Measurements from ENCODE around the gene MGAT1.
"Not testable (repeated sequence)": the region's sequence is repeated elsewhere in the genome, so short reads cannot be mapped to it uniquely, and the experiment has no call there.

The MGAT1 gene

GRCh38 chr5:180786531-180787398, 15.8 kb downstream of the MGAT1 start:
- no peak for DNase-seq

- DNase-seq: peak in 1 of 58 donors; percentile 32
Measured at GRCh38 chr5:180785794-180786221, 16.8 kb downstream of the MGAT1 start.

DNA sequence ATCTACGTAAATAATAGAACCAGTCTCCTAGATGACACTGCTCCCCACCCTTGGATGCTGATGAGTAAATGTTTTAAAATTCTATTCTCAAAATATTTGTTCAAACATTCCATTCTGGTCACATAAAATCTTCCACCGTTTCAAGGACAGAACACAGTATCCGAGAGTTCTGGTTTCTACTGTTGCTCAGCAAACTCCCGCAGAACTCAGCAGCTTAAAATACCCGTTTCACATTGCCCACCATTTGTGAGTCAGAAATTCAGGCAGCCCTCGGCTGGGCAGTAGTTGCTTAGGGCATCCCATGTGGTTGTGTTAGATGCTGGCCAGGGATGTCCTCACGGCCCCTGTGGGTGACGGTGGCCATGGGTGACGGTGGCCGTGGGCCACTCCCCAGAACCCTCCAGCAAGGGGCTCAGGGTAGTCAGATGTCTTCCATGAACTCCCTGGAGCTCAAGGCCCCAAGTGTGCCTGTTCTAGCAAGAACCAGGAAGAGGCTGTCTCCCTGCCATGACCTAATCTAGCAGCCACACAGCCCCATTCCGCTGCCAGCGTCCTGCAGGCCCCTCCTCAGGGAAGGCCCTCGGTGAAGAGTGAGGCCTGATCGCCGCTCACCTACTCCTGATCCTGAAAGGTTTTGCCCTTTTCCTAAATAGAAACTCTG, 17.4 kb downstream of the MGAT1 start:
- DNase-seq: no peak

- peak in 43 of 58 donors; percentile 15 to 78 (median 50) for DNase-seq
Measured at GRCh38 chr5:180784497-180785097, 18.0 kb downstream of the MGAT1 start.

DNA sequence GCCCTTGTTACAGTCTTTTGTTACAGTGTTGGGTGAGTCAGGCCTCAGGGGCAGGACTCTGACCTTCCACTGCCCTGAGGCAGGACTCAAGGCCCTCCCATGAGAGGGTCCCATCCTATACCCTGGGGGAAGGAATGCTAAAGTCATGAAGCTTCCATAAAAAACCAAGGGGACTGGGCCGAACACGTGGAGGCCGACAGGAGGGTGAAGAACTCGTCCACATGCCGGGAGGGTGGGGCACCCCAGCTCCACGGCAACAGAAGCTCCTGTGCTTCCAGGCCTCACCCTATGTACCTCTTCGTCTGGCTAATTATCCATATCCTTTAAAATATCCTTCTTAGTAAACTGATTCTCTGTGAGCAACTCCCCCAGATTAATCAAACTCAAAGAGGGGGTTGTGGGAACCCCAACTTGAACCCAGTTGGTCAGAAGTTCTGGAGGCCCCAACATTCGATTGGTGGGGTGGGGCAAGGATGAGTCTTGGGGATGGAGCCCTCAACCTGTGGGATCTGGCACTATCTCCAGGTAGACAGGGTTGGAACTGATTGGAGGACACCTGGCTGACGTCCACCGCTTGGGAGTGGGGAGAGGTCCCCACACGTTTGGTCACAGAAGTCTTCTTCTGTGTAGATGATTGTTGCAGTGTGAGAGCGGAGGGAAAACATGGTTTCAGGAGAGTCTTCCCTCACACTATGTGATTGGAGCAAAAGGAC, 19.1 kb downstream of the MGAT1 start:
- DNase-seq: no peak

- no peak for DNase-seq
Measured at GRCh38 chr5:180782748-180783147, 19.9 kb downstream of the MGAT1 start.

DNA sequence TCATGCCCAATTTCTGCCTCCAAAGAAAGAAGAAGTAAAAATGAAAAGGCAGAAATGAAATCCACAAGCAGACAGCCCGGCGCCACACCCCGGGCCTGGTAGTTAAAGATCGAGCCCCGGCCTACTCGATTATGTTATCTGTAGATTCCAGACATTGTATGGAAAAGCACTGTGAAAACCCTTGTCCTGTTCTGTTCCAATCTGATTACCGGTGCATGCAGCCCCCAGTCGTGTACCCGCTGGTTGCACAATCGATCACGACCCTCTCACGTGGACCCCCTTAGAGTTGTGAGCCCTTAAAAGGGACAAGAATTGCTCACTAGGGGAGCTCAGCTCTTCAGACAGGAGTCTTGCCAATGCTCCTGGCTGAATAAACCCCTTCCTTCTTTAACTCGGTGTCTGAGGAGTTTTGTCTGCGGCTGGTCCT, 20.7 kb downstream of the MGAT1 start:
- not testable (repeated sequence) for DNase-seq

GRCh38 chr5:180779985-180780610, 22.5 kb downstream of the MGAT1 start:
- DNase-seq: no peak

- no peak for DNase-seq
Measured at GRCh38 chr5:180777475-180777874, 25.1 kb downstream of the MGAT1 start.

GRCh38 chr5:180776376-180776775, 26.2 kb downstream of the MGAT1 start:
- DNase-seq: no peak

DNA sequence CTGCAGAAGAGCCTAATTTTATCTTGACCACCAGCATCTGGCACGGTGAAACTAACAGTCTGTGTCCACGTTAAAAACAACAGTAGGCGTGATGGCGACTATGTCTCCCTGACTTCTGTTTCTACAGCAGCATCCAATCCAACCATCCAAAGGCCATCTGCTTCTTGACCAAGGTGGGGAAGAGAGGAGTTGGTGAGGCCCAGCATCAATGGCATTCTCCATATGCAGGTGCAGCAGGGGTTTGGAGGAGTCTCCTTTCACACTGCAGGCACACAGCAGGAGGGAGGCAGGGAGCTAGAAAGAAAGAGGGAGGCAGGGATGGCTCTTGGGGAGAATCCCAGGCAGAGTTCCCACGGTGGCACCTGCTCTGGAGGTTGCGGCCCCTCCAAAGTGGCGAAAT, 27.0 kb downstream of the MGAT1 start:
- DNase-seq: no peak

- no peak for DNase-seq
Measured at GRCh38 chr5:180771839-180772238, 30.8 kb downstream of the MGAT1 start.

- DNase-seq: no peak
Measured at GRCh38 chr5:180769821-180770220, 32.8 kb downstream of the MGAT1 start.

- no peak for DNase-seq
Measured at GRCh38 chr5:180755601-180756000, 47.0 kb downstream of the MGAT1 start.

- no peak for DNase-seq
Measured at GRCh38 chr5:180744253-180744652, 58.4 kb downstream of the MGAT1 start.

DNA sequence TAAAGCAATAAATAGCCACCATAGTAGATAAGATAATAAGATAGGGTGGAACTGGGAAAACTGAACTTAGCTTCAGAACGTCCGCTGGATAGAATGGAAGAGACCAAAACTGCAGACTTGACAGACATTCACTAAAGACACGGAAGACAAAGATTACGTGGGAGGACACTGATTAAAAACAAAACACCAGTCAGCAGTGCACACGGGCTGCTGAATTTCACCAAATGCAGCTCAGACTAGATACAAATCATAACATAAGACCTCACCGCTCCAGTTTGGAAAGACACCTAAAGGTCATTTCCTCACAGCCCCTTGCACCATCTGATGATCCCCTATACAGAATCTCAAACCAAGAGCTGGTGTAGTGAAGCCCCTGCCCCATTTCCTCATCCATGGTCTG, 59.9 kb downstream of the MGAT1 start:
- DNase-seq: no peak

- not testable (repeated sequence) for DNase-seq
Measured at GRCh38 chr5:180740953-180741352, 61.7 kb downstream of the MGAT1 start.

GRCh38 chr5:180739958-180740357, 62.6 kb downstream of the MGAT1 start, which contains the start of gene OR2Y1:
TSS of gene OR2Y1 (minus strand) at chr5:180740058. CDS start at chr5:180740058, 0 bp downstream.
- no peak for DNase-seq

- no peak for DNase-seq
Measured at GRCh38 chr5:180739271-180739670, 63.3 kb downstream of the MGAT1 start.

DNA sequence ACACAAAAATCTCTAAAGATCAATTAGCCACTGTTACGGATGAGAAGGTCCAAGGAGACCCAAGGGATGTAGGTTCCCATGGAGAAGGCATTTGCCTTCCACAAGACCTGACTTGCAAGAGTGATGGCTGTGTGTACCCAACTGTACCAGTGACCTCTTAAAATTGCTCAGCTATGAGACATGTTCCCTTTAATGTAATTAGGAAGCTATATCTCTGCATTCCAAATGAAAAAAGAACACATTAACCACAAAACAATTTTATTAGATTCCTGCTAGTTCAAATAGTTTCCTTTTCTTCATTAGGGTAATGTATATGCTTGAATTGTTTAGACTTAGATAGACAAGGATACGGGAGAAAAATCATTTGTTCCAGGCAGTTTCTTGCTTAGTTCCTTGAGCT, 66.1 kb downstream of the MGAT1 start:
- no peak for DNase-seq
